RWPE2 (cell line): ENCODE results near the gene USP48.

Experiments used
- ATAC-seq: fragments of 200-7000 bp; cut with Tn5 transposase; 3 replicates; pipeline ENCODE4 v1.9.1; 2021; ENCODE audit warnings: low read depth
- DNase-seq: peaks from one replicate; pipeline ENCODE4 v3.0.0-alpha.2; 2020; ENCODE audit warnings: low spot score
- H3K27ac ChIP-seq: fragments of 450-650 bp; 2 replicates; pipeline ENCODE4 v1.5.1; 2017; ENCODE audit warnings: mild to moderate bottlenecking; ENCODE audit not compliant: poor library complexity, severe bottlenecking
- H3K27me3 ChIP-seq: fragments of 250-450 bp; sonication (Bioruptor Pico); 2 replicates; pipeline ENCODE4 v1.5.1; 2021; ENCODE audit warnings: mild to moderate bottlenecking, moderate library complexity; ENCODE audit not compliant: insufficient read depth, poor library complexity, severe bottlenecking
- H3K36me3 ChIP-seq: fragments of 250-450 bp; sonication (Bioruptor Pico); 2 replicates; pipeline ENCODE4 v1.5.1; 2020; ENCODE audit warnings: low read depth, mild to moderate bottlenecking, moderate library complexity
- H3K4me1 ChIP-seq: fragments of 250-450 bp; sonication (Bioruptor Pico); 2 replicates; pipeline ENCODE4 v1.5.1; 2021; ENCODE audit warnings: mild to moderate bottlenecking, moderate library complexity; ENCODE audit not compliant: insufficient read depth, poor library complexity, severe bottlenecking
- H3K4me3 ChIP-seq: fragments of 250-450 bp; sonication (Bioruptor Pico); 2 replicates; pipeline ENCODE4 v1.5.1; 2021; ENCODE audit warnings: mild to moderate bottlenecking, moderate library complexity; ENCODE audit not compliant: severe bottlenecking
- H3K9me3 ChIP-seq: fragments of 250-450 bp; sonication (Bioruptor Pico); 2 replicates; pipeline ENCODE4 v1.5.1; 2021; ENCODE audit warnings: mild to moderate bottlenecking, moderate library complexity; ENCODE audit not compliant: severe bottlenecking
- TF ChIP-seq, protein P1 (sequence below): fragments of 450-650 bp; IDR thresholded peaks from one replicate; pipeline ENCODE4 v1.5.1; 2017; ENCODE audit warnings: mild to moderate bottlenecking, moderate library complexity; ENCODE audit not compliant: poor library complexity, severe bottlenecking

Gene USP48

DNA sequence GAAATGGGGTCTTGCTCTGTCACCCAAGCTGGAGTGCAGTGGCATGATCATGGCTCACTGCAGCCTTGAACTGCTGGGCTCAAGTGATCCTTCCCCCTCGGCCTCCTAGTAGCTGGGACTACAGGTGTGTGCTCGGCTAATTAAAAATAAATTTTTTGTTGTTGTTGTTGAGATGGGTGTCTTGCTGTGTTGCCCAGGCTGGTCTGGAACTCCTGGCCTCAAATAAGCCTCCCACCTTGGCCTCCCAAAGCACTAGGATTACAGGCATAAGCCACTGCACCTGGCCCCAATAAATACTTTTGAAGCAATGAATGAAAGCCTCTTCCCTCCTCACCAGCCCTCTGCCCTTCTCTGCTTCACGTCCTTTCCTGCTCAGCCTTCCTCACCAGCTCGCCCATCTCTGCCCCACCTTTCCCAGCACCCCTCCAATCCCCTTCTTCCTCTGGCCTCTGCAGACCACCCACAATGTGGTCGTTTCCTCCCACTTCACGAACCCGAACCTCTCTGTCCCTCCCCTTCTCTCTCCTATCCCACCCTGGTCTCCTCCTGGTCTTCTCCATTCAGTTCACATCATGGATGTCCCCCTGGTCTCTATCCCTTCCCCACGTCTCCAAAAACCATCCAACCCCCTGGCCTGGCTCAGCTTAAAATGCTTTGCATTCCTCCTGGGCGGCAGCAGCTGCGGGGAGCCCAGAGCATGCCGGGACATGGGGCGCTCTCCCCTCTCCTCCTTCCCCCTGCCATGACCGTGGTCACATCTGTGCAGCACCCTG, 152.2 kb downstream of the USP48 start:
- H3K36me3 ChIP-seq, result no peaks in the 10 kb centered on the region
- H3K9me3 ChIP-seq, result no peaks in the 10 kb centered on the region
- H3K4me1 ChIP-seq, result peaks cover 5% of the 10 kb centered on the region
- no peak overlapping the region for H3K27ac ChIP-seq
- ATAC-seq, result no peak
- H3K4me3 ChIP-seq, result no peak overlapping the region
- no peak for DNase-seq
- H3K27me3 ChIP-seq, result no peaks in the 10 kb centered on the region
- TF ChIP-seq, protein P1, sequence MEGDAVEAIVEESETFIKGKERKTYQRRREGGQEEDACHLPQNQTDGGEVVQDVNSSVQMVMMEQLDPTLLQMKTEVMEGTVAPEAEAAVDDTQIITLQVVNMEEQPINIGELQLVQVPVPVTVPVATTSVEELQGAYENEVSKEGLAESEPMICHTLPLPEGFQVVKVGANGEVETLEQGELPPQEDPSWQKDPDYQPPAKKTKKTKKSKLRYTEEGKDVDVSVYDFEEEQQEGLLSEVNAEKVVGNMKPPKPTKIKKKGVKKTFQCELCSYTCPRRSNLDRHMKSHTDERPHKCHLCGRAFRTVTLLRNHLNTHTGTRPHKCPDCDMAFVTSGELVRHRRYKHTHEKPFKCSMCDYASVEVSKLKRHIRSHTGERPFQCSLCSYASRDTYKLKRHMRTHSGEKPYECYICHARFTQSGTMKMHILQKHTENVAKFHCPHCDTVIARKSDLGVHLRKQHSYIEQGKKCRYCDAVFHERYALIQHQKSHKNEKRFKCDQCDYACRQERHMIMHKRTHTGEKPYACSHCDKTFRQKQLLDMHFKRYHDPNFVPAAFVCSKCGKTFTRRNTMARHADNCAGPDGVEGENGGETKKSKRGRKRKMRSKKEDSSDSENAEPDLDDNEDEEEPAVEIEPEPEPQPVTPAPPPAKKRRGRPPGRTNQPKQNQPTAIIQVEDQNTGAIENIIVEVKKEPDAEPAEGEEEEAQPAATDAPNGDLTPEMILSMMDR, result no peak

DNA sequence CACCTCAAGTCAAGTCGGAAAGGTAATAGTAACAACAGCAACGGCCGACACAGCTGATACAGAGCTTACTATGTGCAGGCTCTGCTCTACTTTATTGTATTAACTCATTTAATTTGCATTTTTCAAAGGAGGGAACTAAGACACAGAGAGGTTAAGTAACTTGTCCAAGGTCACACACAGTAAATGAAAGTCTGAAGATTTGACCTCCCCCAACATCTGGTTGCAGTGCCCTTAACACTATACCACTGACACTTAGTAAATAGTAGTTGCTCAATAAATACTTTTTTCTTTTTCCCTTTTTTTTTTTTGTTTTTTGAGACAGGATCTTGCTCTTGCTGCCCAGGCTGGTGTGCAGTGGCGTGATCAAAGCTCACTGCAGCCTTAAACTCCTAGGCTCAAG, 153.0 kb downstream of the USP48 start:
- no peaks in the 10 kb centered on the region for H3K36me3 ChIP-seq
- ATAC-seq, result no peak
- TF ChIP-seq, protein P1, result no peak
- no peak overlapping the region for H3K4me3 ChIP-seq
- H3K4me1 ChIP-seq, result peaks cover 5% of the 10 kb centered on the region
- no peak for DNase-seq
- no peaks in the 10 kb centered on the region for H3K27me3 ChIP-seq
- no peaks in the 10 kb centered on the region for H3K9me3 ChIP-seq
- H3K27ac ChIP-seq, result no peak overlapping the region

DNA sequence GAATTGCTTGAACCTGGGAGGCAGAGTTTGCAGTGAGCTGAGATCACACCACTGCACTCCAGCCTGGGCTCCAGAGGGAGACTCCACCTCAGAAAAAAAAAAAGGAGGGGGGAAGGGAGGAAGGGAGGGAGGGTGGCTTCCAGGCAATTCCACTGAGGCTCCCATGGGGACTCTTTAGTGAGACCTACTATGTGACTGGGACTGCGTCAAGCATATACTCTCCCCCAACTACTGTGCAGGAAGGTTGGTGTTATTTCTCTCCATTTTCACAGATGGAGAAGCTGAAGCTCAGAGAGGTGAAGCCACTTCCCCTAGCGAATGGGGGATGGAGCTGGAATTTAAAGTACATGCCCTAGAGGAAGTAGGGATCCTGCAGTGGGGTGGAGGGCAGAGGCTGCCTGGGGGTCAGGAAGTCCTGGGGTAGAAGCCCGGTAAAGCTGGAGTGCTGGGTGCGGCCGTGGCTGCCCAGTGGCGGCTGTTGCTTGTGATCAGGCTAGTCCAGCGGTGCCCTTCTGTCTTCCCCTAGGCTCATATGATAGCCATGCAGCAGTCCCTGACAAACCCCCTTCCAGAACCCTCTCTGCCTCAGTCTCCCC, 154.1 kb downstream of the USP48 start:
- TF ChIP-seq, protein P1, result no peak
- no peaks in the 10 kb centered on the region for H3K27me3 ChIP-seq
- DNase-seq (no peak), ATAC-seq (no peak)
- H3K4me1 ChIP-seq, result peaks cover 5% of the 10 kb centered on the region
- H3K9me3 ChIP-seq, result no peaks in the 10 kb centered on the region
- no peak overlapping the region for H3K4me3 ChIP-seq
- no peaks in the 10 kb centered on the region for H3K36me3 ChIP-seq
- no peak overlapping the region for H3K27ac ChIP-seq
